Endodermal cell (in vitro differentiated cells): Measurements from ENCODE around the gene JMJD7. TPM values are rescaled to one million over a fixed set of nuclear protein-coding genes. Genes with fewer than 3 reads are reported as not detected.

Experiments
- DNase-seq: peaks from one replicate; pipeline ENCODE4 v3.0.0-alpha.2; 2017
- H3K27ac ChIP-seq: 2 replicates; pipeline ENCODE4 v1.5.1; 2013; ENCODE audit warnings: mild to moderate bottlenecking, low read depth, low read length, moderate library complexity
- H3K27me3 ChIP-seq: 2 replicates; pipeline ENCODE4 v1.6.1; 2013; ENCODE audit warnings: mild to moderate bottlenecking, low read length, moderate library complexity; ENCODE audit not compliant: insufficient read depth, control insufficient read depth, poor library complexity, severe bottlenecking
- H3K36me3 ChIP-seq: 2 replicates; pipeline ENCODE4 v1.7.0; 2013; ENCODE audit warnings: mild to moderate bottlenecking, low read length, moderate library complexity; ENCODE audit not compliant: control insufficient read depth, insufficient read depth
- H3K4me1 ChIP-seq: one replicate; pipeline ENCODE4 v1.7.0; 2013; ENCODE audit warnings: low read length; ENCODE audit not compliant: control insufficient read depth, insufficient read depth
- H3K4me3 ChIP-seq: 2 replicates; pipeline ENCODE4 v1.5.1; 2013; ENCODE audit warnings: mild to moderate bottlenecking, low read length, moderate library complexity
- H3K9ac ChIP-seq: 2 replicates; pipeline ENCODE4 v1.6.1; 2013; ENCODE audit warnings: mild to moderate bottlenecking, low read length, moderate library complexity; ENCODE audit not compliant: poor library complexity, severe bottlenecking; ENCODE audit errors: extremely low read depth
- H3K9me3 ChIP-seq: 2 replicates; pipeline ENCODE4 v1.6.1; 2013; ENCODE audit warnings: mild to moderate bottlenecking, low read length, moderate library complexity; ENCODE audit not compliant: control insufficient read depth
- H3K27ac Mint-ChIP-seq: 2 replicates; pipeline ENCODE4 v1.8.0; 2020; ENCODE audit warnings: mixed read lengths
- H3K27me3 Mint-ChIP-seq: 2 replicates; pipeline ENCODE4 v1.8.0; 2021; ENCODE audit warnings: mild to moderate bottlenecking, mixed read lengths; ENCODE audit not compliant: insufficient read depth
- H3K36me3 Mint-ChIP-seq: 2 replicates; pipeline ENCODE4 v1.8.0; 2020; ENCODE audit warnings: low read depth, mixed read lengths
- H3K4me1 Mint-ChIP-seq: 2 replicates; pipeline ENCODE4 v1.8.0; 2020; ENCODE audit warnings: mixed read lengths
- H3K4me3 Mint-ChIP-seq: 2 replicates; pipeline ENCODE4 v1.8.0; 2020; ENCODE audit warnings: mild to moderate bottlenecking, moderate library complexity, mixed read lengths
- H3K9me3 Mint-ChIP-seq: 2 replicates; pipeline ENCODE4 v1.8.0; 2020; ENCODE audit warnings: mild to moderate bottlenecking, mixed read lengths
- WGBS, 2 experiments: methylation state at CpG; one replicate each; pipeline versions ENCODE4 v1.1.5 to v1.1.7; 2013; ENCODE audit warnings: missing lambda C conversion rate in 2 of 2, mixed read lengths in 1 of 2; ENCODE audit not compliant: insufficient coverage in 1 of 2, insufficient read length in 1 of 2; 5-methylcytosine and 5-hydroxymethylcytosine counted together
- total RNA-seq, 2 donors: library from RNA; stranded (reverse); fragmentation: NEBNext Ultra II Directional in 1 of 2; extraction: Animal tissue kit (Norgen Biotek cat#: 25700) in 1 of 2; gene quantifications; 2 replicates in 1 of 2; 3 replicates in 1 of 2; pipeline ENCODE4 v1.2.1, GENCODE V29; 2021
- TF ChIP-seq, protein P1 (sequence below): fragments of 200-600 bp; sonication (generic); conservative IDR thresholded peaks from 2 replicates; pipeline ENCODE4 v1.5.0; 2021; ENCODE audit warnings: antibody characterized with exemption, mild to moderate bottlenecking

JMJD7 gene
- total RNA-seq, 2 donors from 2014 or later: 18.4 to 22.1 TPM

- peaks cover 39% of the 10 kb centered on the region for H3K27me3 ChIP-seq
- no peaks in the 10 kb centered on the region for H3K9me3 ChIP-seq
- 84 to 94% methylated on average over 6 to 7 of the region's 7 CpGs for WGBS, 2 experiments
- H3K4me1 Mint-ChIP-seq: peaks cover 1% of the 10 kb centered on the region
- no peak overlapping the region for H3K9ac ChIP-seq
- H3K27me3 Mint-ChIP-seq: peaks cover 41% of the 10 kb centered on the region
- no peak overlapping the region for H3K4me3 Mint-ChIP-seq
- DNase-seq: no peak
- H3K36me3 Mint-ChIP-seq: no peaks in the 10 kb centered on the region
- H3K36me3 ChIP-seq: no peaks in the 10 kb centered on the region
- H3K27ac Mint-ChIP-seq: no peak overlapping the region
- H3K4me3 ChIP-seq: no peak overlapping the region
- H3K9me3 Mint-ChIP-seq: no peaks in the 10 kb centered on the region
- no peaks in the 10 kb centered on the region for H3K4me1 ChIP-seq
- no peak overlapping the region for H3K27ac ChIP-seq
- TF ChIP-seq, protein P1, sequence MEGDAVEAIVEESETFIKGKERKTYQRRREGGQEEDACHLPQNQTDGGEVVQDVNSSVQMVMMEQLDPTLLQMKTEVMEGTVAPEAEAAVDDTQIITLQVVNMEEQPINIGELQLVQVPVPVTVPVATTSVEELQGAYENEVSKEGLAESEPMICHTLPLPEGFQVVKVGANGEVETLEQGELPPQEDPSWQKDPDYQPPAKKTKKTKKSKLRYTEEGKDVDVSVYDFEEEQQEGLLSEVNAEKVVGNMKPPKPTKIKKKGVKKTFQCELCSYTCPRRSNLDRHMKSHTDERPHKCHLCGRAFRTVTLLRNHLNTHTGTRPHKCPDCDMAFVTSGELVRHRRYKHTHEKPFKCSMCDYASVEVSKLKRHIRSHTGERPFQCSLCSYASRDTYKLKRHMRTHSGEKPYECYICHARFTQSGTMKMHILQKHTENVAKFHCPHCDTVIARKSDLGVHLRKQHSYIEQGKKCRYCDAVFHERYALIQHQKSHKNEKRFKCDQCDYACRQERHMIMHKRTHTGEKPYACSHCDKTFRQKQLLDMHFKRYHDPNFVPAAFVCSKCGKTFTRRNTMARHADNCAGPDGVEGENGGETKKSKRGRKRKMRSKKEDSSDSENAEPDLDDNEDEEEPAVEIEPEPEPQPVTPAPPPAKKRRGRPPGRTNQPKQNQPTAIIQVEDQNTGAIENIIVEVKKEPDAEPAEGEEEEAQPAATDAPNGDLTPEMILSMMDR: no peak
Observed at GRCh38 chr15:41884458-41884857, 56.6 kb downstream of the JMJD7 start.

DNA sequence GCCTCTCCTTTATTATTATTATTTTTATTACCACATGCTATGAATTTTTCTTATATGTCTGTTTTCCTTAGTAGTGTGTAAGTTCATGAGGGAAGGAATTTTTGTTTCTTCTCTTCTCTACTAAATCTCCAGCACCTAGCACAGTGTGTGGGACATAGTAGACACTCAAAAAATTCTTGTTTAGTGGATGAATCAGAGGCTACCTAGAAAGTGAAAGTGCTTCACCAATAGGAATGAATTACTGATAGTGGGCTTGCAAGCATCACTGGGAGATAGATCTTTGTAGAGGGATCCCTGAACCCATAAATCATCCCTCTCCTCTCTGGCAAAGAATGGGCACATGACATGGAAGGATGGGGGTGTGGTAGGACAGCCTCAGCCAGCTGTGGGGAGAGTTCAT lies 57.4 kb downstream of the JMJD7 start:
- peaks cover 34% of the 10 kb centered on the region for H3K27me3 Mint-ChIP-seq
- no peak overlapping the region for H3K9ac ChIP-seq
- no peak overlapping the region for H3K4me3 ChIP-seq
- TF ChIP-seq, protein P1: no peak
- peaks cover 3% of the 10 kb centered on the region for H3K4me1 Mint-ChIP-seq
- H3K36me3 Mint-ChIP-seq: no peaks in the 10 kb centered on the region
- no peaks in the 10 kb centered on the region for H3K36me3 ChIP-seq
- no peak overlapping the region for H3K27ac Mint-ChIP-seq
- no peak for DNase-seq
- H3K4me3 Mint-ChIP-seq: no peak overlapping the region
- H3K4me1 ChIP-seq: peaks cover 4% of the 10 kb centered on the region
- H3K9me3 ChIP-seq: no peaks in the 10 kb centered on the region
- H3K27me3 ChIP-seq: peaks cover 30% of the 10 kb centered on the region
- H3K9me3 Mint-ChIP-seq: no peaks in the 10 kb centered on the region
- no peak overlapping the region for H3K27ac ChIP-seq

DNA sequence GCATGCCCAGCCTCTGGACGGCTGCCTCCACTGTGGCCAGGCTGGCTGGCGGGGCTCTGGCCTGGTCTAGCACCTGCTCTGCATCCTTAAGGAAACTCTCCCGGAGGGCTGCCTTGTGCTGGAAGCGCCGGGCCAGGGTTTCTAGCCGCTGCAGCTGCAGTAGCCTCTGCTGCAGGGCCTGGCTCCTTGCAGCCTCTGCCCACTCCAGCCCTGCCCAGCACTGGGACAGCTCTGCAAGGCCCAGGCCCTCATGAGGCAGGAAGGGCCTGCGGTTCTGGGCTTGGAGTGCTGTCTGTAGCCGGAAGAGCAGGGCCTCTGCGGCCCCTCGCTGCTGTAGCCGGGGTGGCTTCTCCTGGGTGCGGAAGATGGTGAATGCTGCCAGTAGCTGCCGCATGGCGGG lies 57.9 kb downstream of the JMJD7 start:
- TF ChIP-seq, protein P1: no peak
- Histone ChIP-seq H3K4me3 (no peak overlapping the region), H3K36me3 (no peaks in the 10 kb centered on the region), H3K9me3 (no peaks in the 10 kb centered on the region), H3K27me3 (peaks cover 25% of the 10 kb centered on the region), H3K4me1 (peaks cover 8% of the 10 kb centered on the region), H3K9ac (no peak overlapping the region), H3K27ac (no peak overlapping the region)
- no peak overlapping the region for H3K27ac Mint-ChIP-seq
- no peaks in the 10 kb centered on the region for H3K9me3 Mint-ChIP-seq
- no peak for DNase-seq
- 94 to 98% methylated on average over 12 to 14 of the region's 14 CpGs for WGBS, 2 experiments
- peaks cover 29% of the 10 kb centered on the region for H3K27me3 Mint-ChIP-seq
- no peaks in the 10 kb centered on the region for H3K36me3 Mint-ChIP-seq
- H3K4me1 Mint-ChIP-seq: peaks cover 8% of the 10 kb centered on the region
- no peak overlapping the region for H3K4me3 Mint-ChIP-seq
